Activated T-helper 2 cell treated with anti-CD3 and anti-CD28 coated beads, Interferon-gamma antibody, Interleukin-2, Interleukin-4, amounts not matched to agents 10 μg/mL and 5 μg/mL and 100 μg/mL, durations not matched to agents 14 hours and 24 hours and 36 hours (primary cell): Measurements from ENCODE around the gene FNDC3A. TPM values are rescaled to one million over a fixed set of nuclear protein-coding genes. Genes with fewer than 3 reads are reported as not detected.

Experiments used
- DNase-seq: peaks from one replicate; pipeline ENCODE4 v3.0.0; 2021; ENCODE audit warnings: low spot score
- H3K27ac Mint-ChIP-seq: one replicate; pipeline ENCODE4 v1.8.0; 2021; ENCODE audit warnings: mixed read lengths
- H3K27me3 Mint-ChIP-seq: one replicate; pipeline ENCODE4 v1.8.0; 2021; ENCODE audit warnings: low read depth, mixed read lengths
- H3K36me3 Mint-ChIP-seq: one replicate; pipeline ENCODE4 v1.8.0; 2021; ENCODE audit warnings: low read depth, mixed read lengths
- H3K4me1 Mint-ChIP-seq: one replicate; pipeline ENCODE4 v1.8.0; 2021; ENCODE audit warnings: low read depth, mixed read lengths
- H3K4me3 Mint-ChIP-seq: one replicate; pipeline ENCODE4 v1.8.0; 2021; ENCODE audit warnings: low read depth, mild to moderate bottlenecking, moderate library complexity, mixed read lengths
- H3K9me3 Mint-ChIP-seq: one replicate; pipeline ENCODE4 v1.8.0; 2021; ENCODE audit warnings: mixed read lengths
- intact Hi-C: fragments of 100-400 bp; cut with micrococcal nuclease; formaldehyde crosslinking; loops from one replicate; pipeline ENCODE4 v1.15.1; 2023
- total RNA-seq: library from RNA; stranded (reverse); gene quantifications from 2 replicates; pipeline ENCODE4 v1.2.3, GENCODE V29; 2022

The FNDC3A gene
- total RNA-seq, 1 donor from 2014 or later, result 21.7 TPM

- Mint-ChIP-seq H3K4me1 (peaks cover 35% of the 10 kb centered on the region), H3K27me3 (no peaks in the 10 kb centered on the region), H3K4me3 (no peak overlapping the region), H3K9me3 (no peaks in the 10 kb centered on the region), H3K27ac (no peak overlapping the region), H3K36me3 (peaks cover 59% of the 10 kb centered on the region)
- intact Hi-C loops, result no loop called here
- no peak for DNase-seq
These were observed 281.1 kb downstream of the FNDC3A start for GRCh38 chr13:49256841-49257240.

DNA sequence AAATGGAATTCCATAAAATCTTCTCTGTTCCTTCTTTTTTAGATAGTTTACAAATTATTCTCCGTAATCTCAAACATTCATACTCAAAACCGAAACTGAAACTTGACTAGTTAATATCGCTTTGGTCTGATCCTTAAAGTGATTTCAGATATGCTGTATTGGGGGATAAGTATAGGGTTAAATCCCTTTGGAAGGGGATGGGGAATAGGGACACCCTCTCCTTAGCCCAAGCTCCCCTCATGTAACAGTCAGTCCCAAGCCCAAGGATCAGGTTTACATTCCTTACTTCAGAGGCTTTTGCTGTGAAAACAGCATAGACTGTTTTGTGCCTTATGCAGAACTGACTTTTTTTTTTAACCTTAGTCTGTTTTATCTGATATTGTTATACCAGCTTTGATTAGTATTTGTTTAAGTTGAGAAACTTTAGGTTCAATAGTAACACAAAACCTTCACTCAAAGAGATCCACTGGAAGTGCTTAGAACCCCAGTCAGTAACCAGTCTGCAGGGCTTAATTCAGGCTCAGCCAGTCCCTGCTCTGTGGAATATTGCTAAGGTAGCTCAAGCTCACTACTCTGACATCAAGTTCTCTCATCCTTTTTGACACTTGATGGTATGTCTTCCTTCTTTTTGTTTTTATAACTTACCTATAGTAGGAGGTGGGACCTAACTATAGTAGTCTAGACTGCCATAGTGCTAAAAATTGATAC, 282.5 kb downstream of the FNDC3A start:
- H3K27ac Mint-ChIP-seq, result no peak overlapping the region
- peaks cover 56% of the 10 kb centered on the region for H3K36me3 Mint-ChIP-seq
- peak overlapping the region; percentile 59 for H3K4me3 Mint-ChIP-seq
- no peak for DNase-seq
- H3K4me1 Mint-ChIP-seq, result peaks cover 28% of the 10 kb centered on the region
- H3K27me3 Mint-ChIP-seq, result no peaks in the 10 kb centered on the region
- intact Hi-C loops, result no loop called here
- no peaks in the 10 kb centered on the region for H3K9me3 Mint-ChIP-seq

Other genes starting within 250 kb of the FNDC3A start
- gene MLNR, start 244.4 kb downstream of the FNDC3A start, total RNA-seq, result not detected in 2 replicates